OCI-M2 (cell line): Measurements from ENCODE around the gene PECR.
A peak's percentile ranks its signal among the peaks of the same experiment; 100 is the strongest.
"Not testable (repeated sequence)": the region's sequence is repeated elsewhere in the genome, so short reads cannot be mapped to it uniquely, and the experiment has no call there.

ENCODE experiments used
- DNase-seq: peaks from one replicate; lab custom pipeline; 2025; ENCODE audit not compliant: unreplicated experiment; lab: John Stamatoyannopoulos, UW

PECR gene

GRCh38 chr2:216004697-216005283, 76.8 kb downstream of the PECR start:
- DNase-seq, result peak; percentile 82

GRCh38 chr2:216003876-216004696, 77.5 kb downstream of the PECR start:
- DNase-seq, result no peak

- DNase-seq, result no peak
These were observed 78.9 kb downstream of the PECR start for GRCh38 chr2:216002693-216003092.

GRCh38 chr2:216002101-216002678, 79.4 kb downstream of the PECR start:
- no peak for DNase-seq

- no peak for DNase-seq
These were observed 80.2 kb downstream of the PECR start for GRCh38 chr2:216001216-216002100.

- no peak for DNase-seq
These were observed 83.0 kb downstream of the PECR start for GRCh38 chr2:215998636-215999035.

- no peak for DNase-seq
These were observed 84.4 kb downstream of the PECR start for GRCh38 chr2:215997219-215997618.

- no peak for DNase-seq
These were observed 86.7 kb downstream of the PECR start for GRCh38 chr2:215994911-215995310.

GRCh38 chr2:215988556-215989207, 92.9 kb downstream of the PECR start:
- DNase-seq, result not testable (repeated sequence)
